Measurements from ENCODE around the gene SLC25A2.

GRCh38 chr5:141328231-141328630, 24.4 kb upstream of the SLC25A2 start:
- TF ChIP-seq, protein P1, sequence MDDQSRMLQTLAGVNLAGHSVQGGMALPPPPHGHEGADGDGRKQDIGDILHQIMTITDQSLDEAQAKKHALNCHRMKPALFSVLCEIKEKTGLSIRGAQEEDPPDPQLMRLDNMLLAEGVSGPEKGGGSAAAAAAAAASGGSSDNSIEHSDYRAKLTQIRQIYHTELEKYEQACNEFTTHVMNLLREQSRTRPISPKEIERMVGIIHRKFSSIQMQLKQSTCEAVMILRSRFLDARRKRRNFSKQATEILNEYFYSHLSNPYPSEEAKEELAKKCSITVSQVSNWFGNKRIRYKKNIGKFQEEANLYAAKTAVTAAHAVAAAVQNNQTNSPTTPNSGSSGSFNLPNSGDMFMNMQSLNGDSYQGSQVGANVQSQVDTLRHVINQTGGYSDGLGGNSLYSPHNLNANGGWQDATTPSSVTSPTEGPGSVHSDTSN (IDR thresholded peaks at IDR 0.05) = no peak
- TF ChIP-seq CTCF (IDR thresholded peaks at IDR 0.05) = no peak
- TF ChIP-seq REST (IDR thresholded peaks at IDR 0.05) = no peak
- TF ChIP-seq MYC (IDR thresholded peaks at IDR 0.05; ENCODE audit: borderline replicate concordance, low read length) = no peak
- no peak for TF ChIP-seq POLR2AphosphoS2 (conservative IDR thresholded peaks at IDR 0.05; ENCODE audit: low read length)
- TF ChIP-seq CEBPB (IDR thresholded peaks at IDR 0.05) = no peak
- no peak for TF ChIP-seq ZFP36 (IDR thresholded peaks at IDR 0.05; ENCODE audit: borderline replicate concordance, partially characterized antibody)
- no peak for TF ChIP-seq POLR2A (IDR thresholded peaks at IDR 0.05; ENCODE audit: low read length)

Data from A549 (cell line).